Lower leg skin (tissue), 4 donors: ENCODE data around the gene FHOD3. TPM values are rescaled to one million over a fixed set of nuclear protein-coding genes. Genes with fewer than 3 reads are reported as not detected.

ENCODE experiments used
- DNase-seq, 2 donors: peaks; one replicate each; pipeline ENCODE4 v3.0.0-alpha.2; 2019; ENCODE audit warnings: low spot score in 2 of 2
- H3K4me3 ChIP-seq: fragments of 200-600 bp; sonication (generic); 2 replicates; pipeline ENCODE4 v1.5.1; 2017; ENCODE audit warnings: mild to moderate bottlenecking, low read depth; ENCODE audit not compliant: poor library complexity, severe bottlenecking
- CTCF ChIP-seq, 3 donors: fragments of 450-650 bp; IDR thresholded peaks; one replicate each; pipeline ENCODE4 v1.5.1; 2016; ENCODE audit warnings: antibody characterized with exemption in 3 of 3, mild to moderate bottlenecking in 3 of 3, moderate library complexity in 2 of 3
- POLR2A ChIP-seq, 2 donors: fragments of 450-650 bp; IDR thresholded peaks; one replicate each; pipeline ENCODE4 v1.6.1; 2016 to 2017; ENCODE audit warnings: antibody characterized with exemption in 2 of 2, mild to moderate bottlenecking in 1 of 2, moderate library complexity in 1 of 2
- WGBS, 2 donors: methylation state at CpG; one replicate each; pipeline ENCODE4 v1.1.5; 2018; 5-methylcytosine and 5-hydroxymethylcytosine counted together
- intact Hi-C: fragments of 100-400 bp; cut with DNase I; formaldehyde crosslinking; loops from one replicate; pipeline ENCODE4 v1.15.0; 2023; ENCODE audit warnings: low total_unique reads
- total RNA-seq, 4 donors: library from RNA; depleted of rRNA; stranded (reverse); fragments of >200 nt; gene quantifications; one replicate each; pipeline ENCODE4 v1.1.0, GENCODE V29; 2016

Gene FHOD3
- total RNA-seq, 4 donors from 2014 or later, result 5.3 to 15.1 (median 7.8) TPM

- DNase-seq, result no peak
- intact Hi-C loops, result no loop called here
- no peak for TF ChIP-seq POLR2A (IDR thresholded peaks at IDR 0.05)
- no peak for TF ChIP-seq CTCF (IDR thresholded peaks at IDR 0.05)
- H3K4me3 ChIP-seq, result no peak overlapping the region
- 86% methylated on average over 5 of the region's 5 CpGs for WGBS, 2 donors
Measured at GRCh38 chr18:36534154-36534688, 236.7 kb downstream of the FHOD3 start.

- WGBS, 2 donors, result 81 to 82% methylated on average over 2 of the region's 2 CpGs
- no peak for DNase-seq
- TF ChIP-seq CTCF (IDR thresholded peaks at IDR 0.05), result no peak
- TF ChIP-seq POLR2A (IDR thresholded peaks at IDR 0.05), result no peak
- intact Hi-C loops, result no loop called here
- H3K4me3 ChIP-seq, result no peak overlapping the region
Measured at GRCh38 chr18:36535202-36535935, 237.9 kb downstream of the FHOD3 start.

GRCh38 chr18:36536426-36536825 is 238.9 kb downstream of the FHOD3 start:
- intact Hi-C loops, result no loop called here
- peak in 1 of 2 donors; percentile 43 for DNase-seq
- no peak overlapping the region for H3K4me3 ChIP-seq
- TF ChIP-seq CTCF (IDR thresholded peaks at IDR 0.05), result no peak
- TF ChIP-seq POLR2A (IDR thresholded peaks at IDR 0.05), result no peak
- WGBS, 2 donors, result 72 to 83% methylated on average over 4 of the region's 4 CpGs

GRCh38 chr18:36537289-36537688 is 239.8 kb downstream of the FHOD3 start:
- H3K4me3 ChIP-seq, result no peak overlapping the region
- intact Hi-C loops, result no loop called here
- DNase-seq, result no peak
- TF ChIP-seq POLR2A (IDR thresholded peaks at IDR 0.05), result no peak
- no peak for TF ChIP-seq CTCF (IDR thresholded peaks at IDR 0.05)

GRCh38 chr18:36539674-36540231 is 242.2 kb downstream of the FHOD3 start:
- WGBS, 2 donors, result 72 to 74% methylated on average over 5 of the region's 5 CpGs
- intact Hi-C loops, result no loop called here
- peak in 1 of 2 donors; percentile 21 for DNase-seq
- no peak for TF ChIP-seq POLR2A (IDR thresholded peaks at IDR 0.05)
- H3K4me3 ChIP-seq, result no peak overlapping the region

- TF ChIP-seq POLR2A (IDR thresholded peaks at IDR 0.05) (no peak), CTCF (IDR thresholded peaks at IDR 0.05) (no peak)
- intact Hi-C loops, result no loop called here
- no peak overlapping the region for H3K4me3 ChIP-seq
- no peak for DNase-seq
- 82 to 95% methylated on average over 2 of the region's 2 CpGs for WGBS, 2 donors
Measured at GRCh38 chr18:36543030-36543429, 245.5 kb downstream of the FHOD3 start.
